ENCODE data around the gene MED13L. TPM values are rescaled to one million over a fixed set of nuclear protein-coding genes. Genes with fewer than 3 reads are reported as not detected.

Gene MED13L
- total and polyA plus RNA-seq, 2 of the 8 experiments (the other 6 are each of a cell fraction or from before 2014, with no cell fraction given) = 15.9 to 51.7 TPM

- Histone ChIP-seq H3K27me3 (replicated peaks in 1 of 4; ENCODE audit: control insufficient read depth in 3 of 4, extremely low read depth in 1 of 4, insufficient read depth in 3 of 4, low read length in 3 of 4) (no peaks in the 10 kb centered on the region), H3K79me1 (ENCODE audit: low read depth, low read length) (no peaks in the 10 kb centered on the region), H2BK120ac (replicated peaks; ENCODE audit: low read depth, low read length) (no peak overlapping the region), H2BK5ac (ENCODE audit: low read depth, low read length) (no peak overlapping the region), H3K18ac (ENCODE audit: extremely low read depth, low read length) (no peak overlapping the region), H4K20me1 (replicated peaks in 1 of 2; ENCODE audit: control insufficient read depth in 1 of 2, insufficient read depth in 2 of 2, low read length in 2 of 2) (no peaks in the 10 kb centered on the region), H3K4me1 (replicated peaks in 1 of 4; ENCODE audit: control insufficient read depth in 3 of 4, insufficient read depth in 4 of 4, low read length in 3 of 4) (no peaks in the 10 kb centered on the region), H3K56ac (replicated peaks; ENCODE audit: insufficient read length, low read depth, low read length) (no peak overlapping the region), H3K23ac (ENCODE audit: insufficient read length) (no peak overlapping the region), H3K9me3 (ENCODE audit: insufficient read depth in 2 of 2, low read depth in 1 of 2, low read length in 1 of 2) (no peaks in the 10 kb centered on the region), H4K5ac (ENCODE audit: insufficient read length, low read depth, low read length) (no peak overlapping the region), H2BK12ac (ENCODE audit: low read depth, low read length) (no peak overlapping the region), H2BK20ac (ENCODE audit: low read length) (no peak overlapping the region), H3K14ac (ENCODE audit: insufficient read length) (no peak overlapping the region), H3K4me2 (ENCODE audit: insufficient read depth in 1 of 2, low read depth in 2 of 2, low read length in 2 of 2) (no peak overlapping the region), H3K4ac (replicated peaks; ENCODE audit: insufficient read length, low read depth, low read length) (no peak overlapping the region), H2BK15ac (ENCODE audit: low read length) (no peak overlapping the region), H3K36me3 (ENCODE audit: control insufficient read depth in 2 of 4, insufficient read depth in 4 of 4, low read length in 3 of 4) (no peaks in the 10 kb centered on the region), H2AFZ (ENCODE audit: low read length) (no peak overlapping the region), H3K79me2 (ENCODE audit: control insufficient read depth in 1 of 2, insufficient read depth in 2 of 2, low read length in 2 of 2) (peaks cover 0 to 9% of the 10 kb centered on the region in 2 experiments; a peak in 1 of 4 replicates), H3K9ac (replicated peaks in 1 of 4; ENCODE audit: extremely low read depth in 1 of 4, low read depth in 3 of 4, low read length in 3 of 4) (no peak overlapping the region), H4K91ac (replicated peaks; ENCODE audit: insufficient read length, low read length) (no peak overlapping the region), H3K4me3 (ENCODE audit: extremely low read depth in 1 of 4, insufficient read depth in 2 of 4, low read depth in 3 of 4, low read length in 4 of 4) (no peak overlapping the region), H4K8ac (ENCODE audit: extremely low read depth, insufficient read depth, low read length) (no peak overlapping the region), H3K27ac (ENCODE audit: low read depth, low read length) (no peak overlapping the region), H3K23me2 (ENCODE audit: low read depth, low read length) (no peaks in the 10 kb centered on the region), H2AK5ac (ENCODE audit: low read depth, low read length) (no peak overlapping the region)
- ChIA-PET POLR2A (ENCODE audit: partially characterized antibody) (no interaction called here), CTCF (ENCODE audit: partially characterized antibody) (interaction anchor here (0.7 to 1.9 kb wide), 2 partner anchors 105 to 191 kb away, joined by 3 to 6 read pairs; no protein-coding TSS in a partner anchor)
- no peak for DNase-seq (ENCODE audit: low read depth in 1 of 2, low spot score in 2 of 2)
- FAIRE-seq = no peak
- 82% methylated on average over 2 of the region's 2 CpGs; no CpG with 5 or more reads in 1 of the 2 experiments for WGBS, 2 experiments (ENCODE audit: extremely low coverage in 1 of 2, insufficient coverage in 1 of 2, insufficient read length in 1 of 2, insufficient replicate concordance in 2 of 2, low coverage in 1 of 2, low lambda C conversion rate in 2 of 2, missing lambda C conversion rate in 1 of 2)
- no peak for TF ChIP-seq CBX5 (IDR thresholded peaks at IDR 0.05; ENCODE audit: low read depth, low read length)
- TF ChIP-seq TEAD4 (IDR thresholded peaks at IDR 0.05; ENCODE audit: low read depth, low read length) = no peak
- TF ChIP-seq KDM4A (IDR thresholded peaks at IDR 0.05; ENCODE audit: low read depth, low read length, severe bottlenecking) = no peak
- TF ChIP-seq JUN (IDR thresholded peaks at IDR 0.05; ENCODE audit: low read depth, low read length) = no peak
- no peak for TF ChIP-seq CREB1 (IDR thresholded peaks at IDR 0.05)
- no peak for TF ChIP-seq ZNF274 (IDR thresholded peaks at IDR 0.05; ENCODE audit: borderline replicate concordance, extremely low read depth, low read length)
- no peak for TF ChIP-seq HDAC6 (IDR thresholded peaks at IDR 0.05; ENCODE audit: low read depth, low read length)
- no peak for TF ChIP-seq CBX8 (IDR thresholded peaks at IDR 0.05; ENCODE audit: borderline replicate concordance, low read depth, low read length)
- no peak for TF ChIP-seq RAD21 (IDR thresholded peaks at IDR 0.05 in 1 of 2, conservative IDR thresholded peaks at IDR 0.05 in 1 of 2; ENCODE audit: low read depth in 2 of 2, low read length in 2 of 2)
- TF ChIP-seq BCL11A (IDR thresholded peaks at IDR 0.05; ENCODE audit: low read depth in 2 of 2, low read length in 2 of 2) = no peak
- no peak for TF ChIP-seq RFX5 (IDR thresholded peaks at IDR 0.05; ENCODE audit: borderline replicate concordance, low read depth, low read length)
- TF ChIP-seq TCF12 (IDR thresholded peaks at IDR 0.05; ENCODE audit: low read depth, low read length) = no peak
- no peak for TF ChIP-seq KDM1A (IDR thresholded peaks at IDR 0.05; ENCODE audit: borderline replicate concordance, low read length)
- no peak for TF ChIP-seq SP2 (IDR thresholded peaks at IDR 0.05; ENCODE audit: low read length)
Measured at GRCh38 chr12:116045150-116045549, 232.3 kb downstream of the MED13L start.
